HG03039 (cell line): ENCODE measurements around the gene CD8B.
"Not testable (repeated sequence)": the region's sequence is repeated elsewhere in the genome, so short reads cannot be mapped to it uniquely, and the experiment has no call there.

Experiments used
- ATAC-seq: cut with Tn5 transposase; IDR thresholded peaks from one replicate; pipeline ENCODE4 v1.9.1; 2021; ENCODE audit warnings: mild to moderate bottlenecking, moderate library complexity; ENCODE audit not compliant: unreplicated experiment

The CD8B gene

GRCh38 chr2:86836915-86837695, 24.6 kb downstream of the CD8B start:
- not testable (repeated sequence) for ATAC-seq

- not testable (repeated sequence) for ATAC-seq
These were observed 26.2 kb downstream of the CD8B start for GRCh38 chr2:86835548-86835889.

GRCh38 chr2:86833315-86833714, 28.4 kb downstream of the CD8B start:
- ATAC-seq = no peak

- no peak for ATAC-seq
These were observed 29.2 kb downstream of the CD8B start for GRCh38 chr2:86832334-86833096.

GRCh38 chr2:86831537-86831936, 30.1 kb downstream of the CD8B start:
- no peak for ATAC-seq

- ATAC-seq = no peak
These were observed 34.7 kb downstream of the CD8B start for GRCh38 chr2:86826951-86827350.

- ATAC-seq = no peak
These were observed 35.8 kb downstream of the CD8B start for GRCh38 chr2:86825693-86826381.

- no peak for ATAC-seq
These were observed 36.5 kb downstream of the CD8B start for GRCh38 chr2:86825036-86825692.

GRCh38 chr2:86822668-86823345, 38.9 kb downstream of the CD8B start:
- ATAC-seq = no peak

- no peak for ATAC-seq
These were observed 39.8 kb downstream of the CD8B start for GRCh38 chr2:86821842-86822241.

- ATAC-seq = no peak
These were observed 40.4 kb downstream of the CD8B start for GRCh38 chr2:86821306-86821705.

- no peak for ATAC-seq
These were observed 42.7 kb downstream of the CD8B start for GRCh38 chr2:86818957-86819356.

- no peak for ATAC-seq
These were observed 43.4 kb downstream of the CD8B start for GRCh38 chr2:86818114-86818801.

- ATAC-seq = no peak
These were observed 46.1 kb downstream of the CD8B start for GRCh38 chr2:86815611-86816010.

GRCh38 chr2:86809481-86810121, 52.1 kb downstream of the CD8B start:
- no peak for ATAC-seq

GRCh38 chr2:86808315-86809161, 53.1 kb downstream of the CD8B start:
- ATAC-seq = peak; percentile 85

- no peak for ATAC-seq
These were observed 54.0 kb downstream of the CD8B start for GRCh38 chr2:86807468-86808275.

- no peak for ATAC-seq
These were observed 54.6 kb downstream of the CD8B start for GRCh38 chr2:86807133-86807467.
